ENCODE measurements around the gene CLDN9.

GRCh38 chr16:2966043-2966807, 46.5 kb upstream of the CLDN9 start:
- no peak for TF ChIP-seq AFF1 (IDR thresholded peaks at IDR 0.05; ENCODE audit: low read depth in 1 of 2, partially characterized antibody in 2 of 2)
- no peak for TF ChIP-seq KAT2B (IDR thresholded peaks at IDR 0.05; ENCODE audit: low read depth, low read length)
- TF ChIP-seq ZNF165 (CRISPR knock-in tag; IDR thresholded peaks at IDR 0.05; ENCODE audit: borderline replicate concordance) = no peak
- TF ChIP-seq, protein P1, sequence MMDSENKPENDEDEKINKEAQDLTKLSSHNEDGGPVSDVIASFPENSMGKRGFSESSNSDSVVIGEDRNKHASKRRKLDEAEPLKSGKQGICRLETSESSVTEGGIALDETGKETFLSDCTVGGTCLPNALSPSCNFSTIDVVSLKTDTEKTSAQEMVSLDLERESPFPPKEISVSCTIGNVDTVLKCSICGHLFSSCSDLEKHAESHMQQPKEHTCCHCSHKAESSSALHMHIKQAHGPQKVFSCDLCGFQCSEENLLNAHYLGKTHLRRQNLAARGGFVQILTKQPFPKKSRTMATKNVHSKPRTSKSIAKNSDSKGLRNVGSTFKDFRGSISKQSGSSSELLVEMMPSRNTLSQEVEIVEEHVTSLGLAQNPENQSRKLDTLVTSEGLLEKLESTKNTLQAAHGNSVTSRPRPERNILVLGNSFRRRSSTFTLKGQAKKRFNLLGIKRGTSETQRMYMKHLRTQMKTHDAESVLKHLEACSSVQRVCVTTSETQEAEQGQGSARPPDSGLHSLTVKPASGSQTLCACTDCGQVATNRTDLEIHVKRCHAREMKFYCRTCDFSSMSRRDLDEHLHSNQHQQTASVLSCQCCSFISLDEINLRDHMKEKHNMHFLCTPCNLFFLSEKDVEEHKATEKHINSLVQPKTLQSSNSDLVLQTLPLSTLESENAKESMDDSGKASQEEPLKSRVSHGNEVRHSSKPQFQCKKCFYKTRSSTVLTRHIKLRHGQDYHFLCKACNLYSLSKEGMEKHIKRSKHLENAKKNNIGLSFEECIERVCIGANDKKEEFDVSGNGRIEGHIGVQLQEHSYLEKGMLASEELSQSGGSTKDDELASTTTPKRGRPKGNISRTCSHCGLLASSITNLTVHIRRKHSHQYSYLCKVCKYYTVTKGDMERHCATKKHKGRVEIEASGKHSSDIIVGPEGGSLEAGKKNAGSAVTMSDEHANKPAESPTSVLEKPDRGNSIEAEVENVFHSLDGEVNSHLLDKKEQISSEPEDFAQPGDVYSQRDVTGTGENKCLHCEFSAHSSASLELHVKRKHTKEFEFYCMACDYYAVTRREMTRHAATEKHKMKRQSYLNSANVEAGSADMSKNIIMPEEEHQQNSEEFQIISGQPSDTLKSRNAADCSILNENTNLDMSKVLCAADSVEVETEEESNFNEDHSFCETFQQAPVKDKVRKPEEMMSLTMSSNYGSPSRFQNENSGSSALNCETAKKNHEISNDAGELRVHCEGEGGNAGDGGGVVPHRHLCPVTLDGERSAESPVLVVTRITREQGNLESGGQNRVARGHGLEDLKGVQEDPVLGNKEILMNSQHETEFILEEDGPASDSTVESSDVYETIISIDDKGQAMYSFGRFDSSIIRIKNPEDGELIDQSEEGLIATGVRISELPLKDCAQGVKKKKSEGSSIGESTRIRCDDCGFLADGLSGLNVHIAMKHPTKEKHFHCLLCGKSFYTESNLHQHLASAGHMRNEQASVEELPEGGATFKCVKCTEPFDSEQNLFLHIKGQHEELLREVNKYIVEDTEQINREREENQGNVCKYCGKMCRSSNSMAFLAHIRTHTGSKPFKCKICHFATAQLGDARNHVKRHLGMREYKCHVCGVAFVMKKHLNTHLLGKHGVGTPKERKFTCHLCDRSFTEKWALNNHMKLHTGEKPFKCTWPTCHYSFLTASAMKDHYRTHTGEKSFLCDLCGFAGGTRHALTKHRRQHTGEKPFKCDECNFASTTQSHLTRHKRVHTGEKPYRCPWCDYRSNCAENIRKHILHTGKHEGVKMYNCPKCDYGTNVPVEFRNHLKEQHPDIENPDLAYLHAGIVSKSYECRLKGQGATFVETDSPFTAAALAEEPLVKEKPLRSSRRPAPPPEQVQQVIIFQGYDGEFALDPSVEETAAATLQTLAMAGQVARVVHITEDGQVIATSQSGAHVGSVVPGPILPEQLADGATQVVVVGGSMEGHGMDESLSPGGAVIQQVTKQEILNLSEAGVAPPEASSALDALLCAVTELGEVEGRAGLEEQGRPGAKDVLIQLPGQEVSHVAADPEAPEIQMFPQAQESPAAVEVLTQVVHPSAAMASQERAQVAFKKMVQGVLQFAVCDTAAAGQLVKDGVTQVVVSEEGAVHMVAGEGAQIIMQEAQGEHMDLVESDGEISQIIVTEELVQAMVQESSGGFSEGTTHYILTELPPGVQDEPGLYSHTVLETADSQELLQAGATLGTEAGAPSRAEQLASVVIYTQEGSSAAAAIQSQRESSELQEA (IDR thresholded peaks at IDR 0.05; ENCODE audit: low read depth) = no peak
- no peak for TF ChIP-seq POLR2A (conservative IDR thresholded peaks at IDR 0.05)
- TF ChIP-seq TCF7L2 (IDR thresholded peaks at IDR 0.05; ENCODE audit: low read depth, low read length) = no peak
- TF ChIP-seq ZNF140 (CRISPR knock-in tag; IDR thresholded peaks at IDR 0.05) = no peak
- no peak for TF ChIP-seq ZNF584 (CRISPR knock-in tag; IDR thresholded peaks at IDR 0.05; ENCODE audit: low read depth)
- TF ChIP-seq, protein P2, sequence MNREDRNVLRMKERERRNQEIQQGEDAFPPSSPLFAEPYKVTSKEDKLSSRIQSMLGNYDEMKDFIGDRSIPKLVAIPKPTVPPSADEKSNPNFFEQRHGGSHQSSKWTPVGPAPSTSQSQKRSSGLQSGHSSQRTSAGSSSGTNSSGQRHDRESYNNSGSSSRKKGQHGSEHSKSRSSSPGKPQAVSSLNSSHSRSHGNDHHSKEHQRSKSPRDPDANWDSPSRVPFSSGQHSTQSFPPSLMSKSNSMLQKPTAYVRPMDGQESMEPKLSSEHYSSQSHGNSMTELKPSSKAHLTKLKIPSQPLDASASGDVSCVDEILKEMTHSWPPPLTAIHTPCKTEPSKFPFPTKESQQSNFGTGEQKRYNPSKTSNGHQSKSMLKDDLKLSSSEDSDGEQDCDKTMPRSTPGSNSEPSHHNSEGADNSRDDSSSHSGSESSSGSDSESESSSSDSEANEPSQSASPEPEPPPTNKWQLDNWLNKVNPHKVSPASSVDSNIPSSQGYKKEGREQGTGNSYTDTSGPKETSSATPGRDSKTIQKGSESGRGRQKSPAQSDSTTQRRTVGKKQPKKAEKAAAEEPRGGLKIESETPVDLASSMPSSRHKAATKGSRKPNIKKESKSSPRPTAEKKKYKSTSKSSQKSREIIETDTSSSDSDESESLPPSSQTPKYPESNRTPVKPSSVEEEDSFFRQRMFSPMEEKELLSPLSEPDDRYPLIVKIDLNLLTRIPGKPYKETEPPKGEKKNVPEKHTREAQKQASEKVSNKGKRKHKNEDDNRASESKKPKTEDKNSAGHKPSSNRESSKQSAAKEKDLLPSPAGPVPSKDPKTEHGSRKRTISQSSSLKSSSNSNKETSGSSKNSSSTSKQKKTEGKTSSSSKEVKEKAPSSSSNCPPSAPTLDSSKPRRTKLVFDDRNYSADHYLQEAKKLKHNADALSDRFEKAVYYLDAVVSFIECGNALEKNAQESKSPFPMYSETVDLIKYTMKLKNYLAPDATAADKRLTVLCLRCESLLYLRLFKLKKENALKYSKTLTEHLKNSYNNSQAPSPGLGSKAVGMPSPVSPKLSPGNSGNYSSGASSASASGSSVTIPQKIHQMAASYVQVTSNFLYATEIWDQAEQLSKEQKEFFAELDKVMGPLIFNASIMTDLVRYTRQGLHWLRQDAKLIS (CRISPR knock-in tag; IDR thresholded peaks at IDR 0.05) = no peak
- TF ChIP-seq JUN (IDR thresholded peaks at IDR 0.05; ENCODE audit: borderline replicate concordance, low read depth, low read length) = no peak
- no peak for TF ChIP-seq JUN (CRISPR knock-in tag; IDR thresholded peaks at IDR 0.05; ENCODE audit: borderline replicate concordance)
- TF ChIP-seq NR1H2 (CRISPR knock-in tag; IDR thresholded peaks at IDR 0.05) = no peak
